ENCODE measurements around the gene FBP2. TPM values are rescaled to one million over a fixed set of nuclear protein-coding genes. Genes with fewer than 3 reads are reported as not detected.

The FBP2 gene
- total and polyA plus RNA-seq, 10 of the 15 experiments (the other 5 are each of a cell fraction or from before 2014, with no cell fraction given) = 0.07 to 1.1 (median 0.12) TPM; not detected in 6

DNA sequence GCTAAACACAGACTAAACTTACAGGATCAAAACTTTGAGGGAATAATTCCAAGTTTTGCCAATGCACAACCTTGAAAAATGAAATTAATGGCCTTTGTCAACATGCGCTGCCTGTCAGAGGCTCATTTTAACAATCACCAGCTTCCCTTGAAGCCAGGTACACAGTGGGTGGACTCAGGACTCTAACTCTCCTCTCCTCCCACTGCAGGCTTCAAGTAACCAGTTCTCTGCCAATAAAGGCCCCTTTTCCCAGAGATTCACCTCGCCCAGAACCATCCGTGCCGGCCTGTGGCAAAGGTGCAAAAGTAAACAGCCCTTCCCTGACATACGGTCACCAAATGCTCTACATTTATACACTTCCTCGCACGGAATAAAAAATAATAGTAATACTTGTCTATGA lies 18.4 kb upstream of the FBP2 start:
- H3K4me1 ChIP-seq (ENCODE audit: control insufficient read depth, insufficient read depth, low read length) = peaks cover 2% of the 10 kb centered on the region; the same call in 1 of the 2 replicates
- FAIRE-seq (no peak), DNase-seq (ENCODE audit: low read depth, low spot score) (no peak), ATAC-seq (no peak)
- CTCF ChIA-PET = no interaction called here
- H3K27me3 ChIP-seq (replicated peaks in 1 of 2; ENCODE audit: control insufficient read depth in 2 of 2, insufficient read depth in 2 of 2, low read length in 1 of 2) = peaks cover 0 to 3% of the 10 kb centered on the region in 2 experiments; a peak in 1 of 4 replicates
- no peaks in the 10 kb centered on the region for H3K9me3 ChIP-seq (replicated peaks; ENCODE audit: control insufficient read depth, insufficient read depth, low read length)
- H3K4me3 ChIP-seq = no peak overlapping the region
- in situ Hi-C loops (cut with MboI) (no loop called here), intact Hi-C loops (cut with micrococcal nuclease; ENCODE audit: unreplicated experiment) (no loop called here)
- SMC1A ChIA-PET (ENCODE audit: uncharacterized antibody, unreplicated experiment) = no interaction called here
- H3K36me3 ChIP-seq (ENCODE audit: control insufficient read depth in 2 of 2, insufficient read depth in 2 of 2, low read length in 1 of 2) = no peaks in the 10 kb centered on the region
- H3K79me2 ChIP-seq (ENCODE audit: control insufficient read depth, insufficient read depth, low read length) = no peaks in the 10 kb centered on the region
- POLR2A ChIA-PET = no interaction called here
- H2AFZ ChIP-seq (ENCODE audit: control insufficient read depth, low read depth, low read length) = no peak overlapping the region
- H4K20me1 ChIP-seq (ENCODE audit: control insufficient read depth, insufficient read depth) = no peaks in the 10 kb centered on the region
- no TSS peak for BruUV-seq (replicated peaks)
- no peak overlapping the region for H3K9ac ChIP-seq (ENCODE audit: control insufficient read depth, insufficient read depth, low read length)
- WGBS (ENCODE audit: insufficient coverage, insufficient replicate concordance, low lambda C conversion rate, missing lambda C conversion rate) = 59% methylated on average over 7 of the region's 7 CpGs
- H3K27ac ChIP-seq (ENCODE audit: control insufficient read depth, insufficient read depth) = no peak overlapping the region
- RAD21 ChIA-PET (ENCODE audit: unreplicated experiment) = no interaction called here
- H3K4me2 ChIP-seq (ENCODE audit: control insufficient read depth, insufficient read depth) = no peak overlapping the region
- TF ChIP-seq EGR1 (IDR thresholded peaks at IDR 0.05; ENCODE audit: borderline replicate concordance in 1 of 2, low read depth in 2 of 2, low read length in 2 of 2) (no peak), GABPA (IDR thresholded peaks at IDR 0.05; ENCODE audit: low read depth) (no peak), RB1 (IDR thresholded peaks at IDR 0.05; ENCODE audit: borderline replicate concordance) (no peak), CBX3 (IDR thresholded peaks at IDR 0.05; ENCODE audit: borderline replicate concordance, low read depth) (no peak), JUND (IDR thresholded peaks at IDR 0.05; ENCODE audit: low read depth, low read length) (no peak), SMAD5 (IDR thresholded peaks at IDR 0.05; ENCODE audit: low read depth) (no peak), DPF2 (IDR thresholded peaks at IDR 0.05) (no peak), IRF4 (IDR thresholded peaks at IDR 0.05; ENCODE audit: low read depth, low read length) (no peak), YY1 (IDR thresholded peaks at IDR 0.05; ENCODE audit: low read depth, low read length) (no peak), IKZF1 (conservative IDR thresholded peaks at IDR 0.05) (no peak), ELK1 (IDR thresholded peaks at IDR 0.05; ENCODE audit: low read depth, low read length) (no peak), NR2C2 (IDR thresholded peaks at IDR 0.05; ENCODE audit: borderline replicate concordance, control insufficient read depth, insufficient read length, low read depth) (no peak), ASH2L (IDR thresholded peaks at IDR 0.05; ENCODE audit: borderline replicate concordance, low read depth) (no peak), NFYB (IDR thresholded peaks at IDR 0.05; ENCODE audit: insufficient read depth, low read depth, low read length) (no peak), PKNOX1 (IDR thresholded peaks at IDR 0.05) (no peak), SUPT20H (IDR thresholded peaks at IDR 0.05; ENCODE audit: borderline replicate concordance, control insufficient read depth, low read depth, low read length) (no peak), CEBPB (IDR thresholded peaks at IDR 0.05; ENCODE audit: borderline replicate concordance in 1 of 2, low read depth in 2 of 2, low read length in 2 of 2) (no peak)
- TF ChIP-seq, protein P1, sequence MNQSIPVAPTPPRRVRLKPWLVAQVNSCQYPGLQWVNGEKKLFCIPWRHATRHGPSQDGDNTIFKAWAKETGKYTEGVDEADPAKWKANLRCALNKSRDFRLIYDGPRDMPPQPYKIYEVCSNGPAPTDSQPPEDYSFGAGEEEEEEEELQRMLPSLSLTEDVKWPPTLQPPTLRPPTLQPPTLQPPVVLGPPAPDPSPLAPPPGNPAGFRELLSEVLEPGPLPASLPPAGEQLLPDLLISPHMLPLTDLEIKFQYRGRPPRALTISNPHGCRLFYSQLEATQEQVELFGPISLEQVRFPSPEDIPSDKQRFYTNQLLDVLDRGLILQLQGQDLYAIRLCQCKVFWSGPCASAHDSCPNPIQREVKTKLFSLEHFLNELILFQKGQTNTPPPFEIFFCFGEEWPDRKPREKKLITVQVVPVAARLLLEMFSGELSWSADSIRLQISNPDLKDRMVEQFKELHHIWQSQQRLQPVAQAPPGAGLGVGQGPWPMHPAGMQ (IDR thresholded peaks at IDR 0.05; ENCODE audit: borderline replicate concordance) = no peak
- TF ChIP-seq, protein P2, sequence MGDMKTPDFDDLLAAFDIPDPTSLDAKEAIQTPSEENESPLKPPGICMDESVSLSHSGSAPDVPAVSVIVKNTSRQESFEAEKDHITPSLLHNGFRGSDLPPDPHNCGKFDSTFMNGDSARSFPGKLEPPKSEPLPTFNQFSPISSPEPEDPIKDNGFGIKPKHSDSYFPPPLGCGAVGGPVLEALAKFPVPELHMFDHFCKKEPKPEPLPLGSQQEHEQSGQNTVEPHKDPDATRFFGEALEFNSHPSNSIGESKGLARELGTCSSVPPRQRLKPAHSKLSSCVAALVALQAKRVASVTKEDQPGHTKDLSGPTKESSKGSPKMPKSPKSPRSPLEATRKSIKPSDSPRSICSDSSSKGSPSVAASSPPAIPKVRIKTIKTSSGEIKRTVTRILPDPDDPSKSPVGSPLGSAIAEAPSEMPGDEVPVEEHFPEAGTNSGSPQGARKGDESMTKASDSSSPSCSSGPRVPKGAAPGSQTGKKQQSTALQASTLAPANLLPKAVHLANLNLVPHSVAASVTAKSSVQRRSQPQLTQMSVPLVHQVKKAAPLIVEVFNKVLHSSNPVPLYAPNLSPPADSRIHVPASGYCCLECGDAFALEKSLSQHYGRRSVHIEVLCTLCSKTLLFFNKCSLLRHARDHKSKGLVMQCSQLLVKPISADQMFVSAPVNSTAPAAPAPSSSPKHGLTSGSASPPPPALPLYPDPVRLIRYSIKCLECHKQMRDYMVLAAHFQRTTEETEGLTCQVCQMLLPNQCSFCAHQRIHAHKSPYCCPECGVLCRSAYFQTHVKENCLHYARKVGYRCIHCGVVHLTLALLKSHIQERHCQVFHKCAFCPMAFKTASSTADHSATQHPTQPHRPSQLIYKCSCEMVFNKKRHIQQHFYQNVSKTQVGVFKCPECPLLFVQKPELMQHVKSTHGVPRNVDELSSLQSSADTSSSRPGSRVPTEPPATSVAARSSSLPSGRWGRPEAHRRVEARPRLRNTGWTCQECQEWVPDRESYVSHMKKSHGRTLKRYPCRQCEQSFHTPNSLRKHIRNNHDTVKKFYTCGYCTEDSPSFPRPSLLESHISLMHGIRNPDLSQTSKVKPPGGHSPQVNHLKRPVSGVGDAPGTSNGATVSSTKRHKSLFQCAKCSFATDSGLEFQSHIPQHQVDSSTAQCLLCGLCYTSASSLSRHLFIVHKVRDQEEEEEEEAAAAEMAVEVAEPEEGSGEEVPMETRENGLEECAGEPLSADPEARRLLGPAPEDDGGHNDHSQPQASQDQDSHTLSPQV (IDR thresholded peaks at IDR 0.05) = no peak
